K562 (cell line): ENCODE data around the gene GRIN1. TPM values are rescaled to one million over a fixed set of nuclear protein-coding genes. Genes with fewer than 3 reads are reported as not detected.
A peak's percentile ranks its signal among the peaks of the same experiment; 100 is the strongest.

Experiments used
- ATAC-seq: fragments of 200-7000 bp; cut with Tn5 transposase; 3 replicates; pipeline ENCODE4 v1.9.1; 2020; ENCODE audit warnings: moderate library complexity
- BruUV-seq: library from RNA; stranded (reverse); fragments of 400-500 nt; replicated peaks from 2 replicates; lab custom pipeline; 2021; lab: Mats Ljungman, UMichigan
- CTCF ChIA-PET: fragments of 300-600 bp; formaldehyde crosslinking; extraction: SDS; loops from one replicate; lab custom pipeline; 2021; ENCODE audit warnings: low intra/inter-chr PET ratio; lab: Yijun Ruan, JAX
- POLR2A ChIA-PET: fragments of 300-600, 350-650 bp; sonication (Branson Sonifier 250); formaldehyde crosslinking; extraction: SDS; loops from one replicate; lab custom pipeline; 2021; ENCODE audit warnings: antibody characterized with exemption, inconsistent platforms; lab: Yijun Ruan, JAX
- DNase-seq, 4 experiments: peaks; one replicate each; pipeline versions ENCODE4 v3.0.0 to v3.0.0-alpha.2; 2011 to 2018; ENCODE audit warnings: low spot score in 3 of 4, mixed read lengths in 3 of 4; ENCODE audit errors: extremely low read depth in 1 of 4
- FAIRE-seq: peaks from 2 replicates; lab custom pipeline; 2011; peaks lifted over from hg19 to GRCh38; lab: Jason Lieb, UNC
- H2AFZ ChIP-seq: 2 replicates; pipeline ENCODE4 v1.6.0; 2011; ENCODE audit warnings: low read depth, low read length, control low read depth, inconsistent platforms
- H3K27ac ChIP-seq: fragments of 200-600 bp; 3 replicates; pipeline ENCODE4 v1.8.0; 2011; ENCODE audit warnings: low read depth, mild to moderate bottlenecking, control low read depth, inconsistent platforms, low read length, moderate library complexity, mixed read lengths; ENCODE audit errors: extremely low read depth
- H3K27me3 ChIP-seq, 2 experiments: fragments of 300-600 bp in 1 of 2; 2 replicates in 1 of 2; 3 replicates in 1 of 2; pipeline versions ENCODE4 v1.6.0 to v1.8.0; 2011; ENCODE audit warnings: inconsistent platforms in 2 of 2, low read length in 2 of 2, mild to moderate bottlenecking in 1 of 2, mixed read lengths in 1 of 2, moderate library complexity in 1 of 2; ENCODE audit not compliant: control insufficient read depth in 2 of 2, insufficient read depth in 2 of 2
- H3K36me3 ChIP-seq: fragments of 300-600 bp; 3 replicates; pipeline ENCODE4 v1.8.0; 2011; ENCODE audit warnings: mild to moderate bottlenecking, low read length, inconsistent platforms; ENCODE audit not compliant: control insufficient read depth, insufficient read depth
- H3K4me1 ChIP-seq, 2 experiments: fragments of 200-600 bp in 1 of 2; replicated peaks in 1 of 2; 2 replicates in 1 of 2; 3 replicates in 1 of 2; pipeline versions ENCODE4 v1.5.1 to v1.8.0; 2011; ENCODE audit warnings: inconsistent platforms in 2 of 2, low read length in 2 of 2, mild to moderate bottlenecking in 1 of 2, mixed read lengths in 1 of 2, moderate library complexity in 1 of 2; ENCODE audit not compliant: control insufficient read depth in 2 of 2, insufficient read depth in 2 of 2
- H3K4me2 ChIP-seq: 2 replicates; pipeline ENCODE4 v1.6.1; 2011; ENCODE audit warnings: low read length, control low read depth, inconsistent platforms, mixed read lengths; ENCODE audit not compliant: insufficient read depth
- H3K4me3 ChIP-seq: fragments of 200-600 bp; sonication (generic), shearing (Covaris generic); 2 replicates; pipeline ENCODE4 v1.5.1; 2016; ENCODE audit warnings: control low read depth, inconsistent platforms
- H3K79me2 ChIP-seq: fragments of 200-600 bp; 3 replicates; pipeline ENCODE4 v1.8.0; 2011; ENCODE audit warnings: low read length, inconsistent platforms; ENCODE audit not compliant: control insufficient read depth, insufficient read depth
- H3K9ac ChIP-seq, 2 experiments: 2 replicates each; pipeline versions ENCODE4 v1.6.0 to v1.6.1; 2011; ENCODE audit warnings: low read depth in 2 of 2, low read length in 2 of 2, control low read depth in 1 of 2, inconsistent platforms in 1 of 2, mild to moderate bottlenecking in 1 of 2, mixed read lengths in 1 of 2; ENCODE audit not compliant: insufficient read depth in 1 of 2
- H3K9me1 ChIP-seq: one replicate; pipeline ENCODE4 v1.6.0; 2011; ENCODE audit warnings: inconsistent platforms, mild to moderate bottlenecking, low read length, moderate library complexity; ENCODE audit not compliant: control insufficient read depth, insufficient read depth
- H3K9me3 ChIP-seq: replicated peaks from 2 replicates; pipeline ENCODE4 v1.5.1; 2011; ENCODE audit warnings: low read depth, low read length, inconsistent platforms; ENCODE audit not compliant: control insufficient read depth, insufficient read depth
- H4K20me1 ChIP-seq: replicated peaks from 2 replicates; pipeline ENCODE4 v1.6.1; 2011; ENCODE audit warnings: low read length, inconsistent platforms, mixed read lengths; ENCODE audit not compliant: control insufficient read depth, insufficient read depth
- HBP1 ChIP-seq: fragments of 450-650 bp; formaldehyde crosslinking; IDR thresholded peaks from 2 replicates; pipeline ENCODE4 v1.4.0; 2022; ENCODE audit warnings: missing genetic modification characterization
- PCBP1 ChIP-seq: fragments of 200-400 bp; formaldehyde crosslinking; IDR thresholded peaks from 2 replicates; pipeline ENCODE4 v1.6.1; 2018; ENCODE audit warnings: mild to moderate bottlenecking, low read depth, low read length; ENCODE audit not compliant: poor library complexity, severe bottlenecking
- VEZF1 ChIP-seq: fragments of 200-800 bp; sonication (Bioruptor generic); IDR thresholded peaks from 2 replicates; pipeline ENCODE4 v1.6.1; 2017; ENCODE audit warnings: missing genetic modification characterization, missing compliant biosample characterization
- ZKSCAN3 ChIP-seq: fragments of 250-450 bp; sonication (Bioruptor Pico); IDR thresholded peaks from 2 replicates; pipeline ENCODE4 v1.4.0; 2020
- WGBS: fragments of 100-300 bp; shearing (Covaris generic); methylation state at CpG from one replicate; pipeline ENCODE4 v1.1.6; 2016; ENCODE audit warnings: low coverage, mixed read lengths; ENCODE audit not compliant: insufficient coverage; ENCODE audit errors: missing lambda C conversion rate; 5-methylcytosine and 5-hydroxymethylcytosine counted together
- in situ Hi-C: fragments of 300-500 bp; cut with MboI; formaldehyde crosslinking; loops from 4 replicates; pipeline ENCODE4 v1.15.0; 2018; ENCODE audit warnings: inconsistent platforms, mixed read lengths
- intact Hi-C: fragments of 100-400 bp; cut with micrococcal nuclease; formaldehyde crosslinking; loops from 2 replicates; pipeline ENCODE4 v1.14.2; 2022
- polyA plus RNA-seq, 8 experiments: library from polyadenylated mRNA; depleted of rRNA in 4 of 8; stranded (reverse) in 5 of 8; unstranded in 3 of 8; fragments of >200 nt; fragmentation: Nextera tagmentation in 2 of 8; fragmentation: Illumina TruSeq in 1 of 8; extraction: Ambion mirVana in 2 of 8; extraction: Trizol in 1 of 8; gene quantifications; 2 replicates each; pipeline versions ENCODE4 v1.2.1 to v1.2.3, GENCODE V29; 2011 to 2014; ENCODE audit warnings: inconsistent platforms in 1 of 8, missing spikeins in 1 of 8
- total RNA-seq, 7 experiments: library from RNA; depleted of rRNA in 6 of 7; stranded (reverse); fragments of >200 nt in 6 of 7; fragmentation: Illumina TruSeq in 2 of 7; extraction: Trizol in 2 of 7; gene quantifications; 2 replicates each; pipeline versions ENCODE4 v1.2.1 to v1.2.3, GENCODE V29; 2011 to 2021; ENCODE audit warnings: low replicate concordance in 1 of 7

GRIN1 gene
- total and polyA plus RNA-seq, 9 of the 15 experiments (the other 6 are each of a cell fraction or from before 2014, with no cell fraction given), result 0.03 to 0.35 (median 0.16) TPM; not detected in 6

GRCh38 chr9:137169896-137170358, 31.0 kb downstream of the GRIN1 start, which contains the start of gene LRRC26:
TSS of gene LRRC26 (minus strand) at chr9:137170051. CDS start at chr9:137169943, 108 bp downstream.
- ATAC-seq (no peak), DNase-seq (peak in 1 of 4 experiments; percentile 25), FAIRE-seq (no peak)
- no peaks in the 10 kb centered on the region for H3K9me3 ChIP-seq
- intact Hi-C loops (no loop called here), in situ Hi-C loops (no loop called here)
- H3K27ac ChIP-seq, result no peak within 1 kb of the TSS
- H3K27me3 ChIP-seq, result peaks cover 29 to 47% of the 10 kb centered on the region in 2 experiments; a peak in 4 of 5 replicates
- H3K4me1 ChIP-seq, result peaks cover 0 to 97% of the 10 kb centered on the region in 2 experiments; a peak in 2 of 5 replicates
- ChIA-PET CTCF (no interaction called here), POLR2A (interaction anchor here (0.6 kb wide), 2 partner anchors 107 to 454 kb away, joined by 3 to 4 read pairs; partner anchors contain the start of gene TOR4A)
- BruUV-seq, result no TSS peak
- no peak within 1 kb of the TSS for H2AFZ ChIP-seq
- peaks cover 3% of the 10 kb centered on the region; the same call in 1 of the 2 replicates for H4K20me1 ChIP-seq
- 0 out of 2 replicates have a peak within 1 kb of the TSS, but pooled peaks have one; percentile 5 for H3K4me2 ChIP-seq
- no peaks in the 10 kb centered on the region for H3K36me3 ChIP-seq
- TF ChIP-seq ZKSCAN3 (no peak), VEZF1 (0 out of 2 replicates have a peak, but pooled peaks have one; percentile 16), PCBP1 (peak; percentile 49), HBP1 (CRISPR knock-in tag) (no peak)
- 7% methylated on average over 34 of the region's 41 CpGs for WGBS
- no peaks in the 10 kb centered on the region for H3K9me1 ChIP-seq
- H3K79me2 ChIP-seq, result no peaks in the 10 kb centered on the region
- peak within 1 kb of the TSS in 1 of 2 experiments; percentile 78; a peak in 1 of 4 replicates for H3K9ac ChIP-seq
- peak within 1 kb of the TSS; percentile 13; the same call in 1 of the 2 replicates for H3K4me3 ChIP-seq
